ENCODE data around the gene E2F7.

E2F7 gene

GRCh38 chr12:77062396-77062795 is 3.0 kb downstream of the E2F7 start:
- no peak for TF ChIP-seq ZNF324 (tag by site-specific recombination; IDR thresholded peaks at IDR 0.05)
- no peak for TF ChIP-seq ZNF776 (tag by site-specific recombination; IDR thresholded peaks at IDR 0.05; ENCODE audit: borderline replicate concordance)
- TF ChIP-seq ZSCAN30 (tag by site-specific recombination; IDR thresholded peaks at IDR 0.05) = no peak
- no peak for TF ChIP-seq KLF1 (tag by site-specific recombination; IDR thresholded peaks at IDR 0.05)
- no peak for TF ChIP-seq ZNF266 (tag by site-specific recombination; IDR thresholded peaks at IDR 0.05; ENCODE audit: low read depth)
- Histone ChIP-seq H3K4me3 (ENCODE audit: low read depth, low read length) (no peak overlapping the region), H3K9me3 (ENCODE audit: control insufficient read depth, insufficient read depth, low read depth, low read length) (no peaks in the 10 kb centered on the region), H3K36me3 (ENCODE audit: control insufficient read depth in 2 of 2, insufficient read depth in 1 of 2, low read length in 2 of 2) (peaks cover under 1 to 63% of the 10 kb centered on the region in 2 experiments; a peak in 2 of 3 replicates), H3K4me1 (ENCODE audit: control insufficient read depth, insufficient read depth, low read length) (peaks cover 11% of the 10 kb centered on the region), H3K27ac (ENCODE audit: extremely low read depth, low read depth, low read length) (no peak overlapping the region)
- ChIA-PET CTCF (interaction anchor here (0.6 kb wide), 2 partner anchors 14 to 289 kb away, joined by 3 read pairs; no protein-coding TSS in a partner anchor), POLR2A (no interaction called here)

- Histone ChIP-seq H3K36me3 (ENCODE audit: control insufficient read depth in 2 of 2, insufficient read depth in 1 of 2, low read length in 2 of 2) (peaks cover 13 to 74% of the 10 kb centered on the region in 2 experiments; a peak in 2 of 3 replicates), H3K27ac (ENCODE audit: extremely low read depth, low read depth, low read length) (no peak overlapping the region), H3K9me3 (ENCODE audit: control insufficient read depth, insufficient read depth, low read depth, low read length) (no peaks in the 10 kb centered on the region), H3K4me1 (ENCODE audit: control insufficient read depth, insufficient read depth, low read length) (peaks cover 11% of the 10 kb centered on the region), H3K4me3 (ENCODE audit: low read depth, low read length) (no peak overlapping the region)
- POLR2A ChIA-PET = no interaction called here
- TF ChIP-seq, protein P1, sequence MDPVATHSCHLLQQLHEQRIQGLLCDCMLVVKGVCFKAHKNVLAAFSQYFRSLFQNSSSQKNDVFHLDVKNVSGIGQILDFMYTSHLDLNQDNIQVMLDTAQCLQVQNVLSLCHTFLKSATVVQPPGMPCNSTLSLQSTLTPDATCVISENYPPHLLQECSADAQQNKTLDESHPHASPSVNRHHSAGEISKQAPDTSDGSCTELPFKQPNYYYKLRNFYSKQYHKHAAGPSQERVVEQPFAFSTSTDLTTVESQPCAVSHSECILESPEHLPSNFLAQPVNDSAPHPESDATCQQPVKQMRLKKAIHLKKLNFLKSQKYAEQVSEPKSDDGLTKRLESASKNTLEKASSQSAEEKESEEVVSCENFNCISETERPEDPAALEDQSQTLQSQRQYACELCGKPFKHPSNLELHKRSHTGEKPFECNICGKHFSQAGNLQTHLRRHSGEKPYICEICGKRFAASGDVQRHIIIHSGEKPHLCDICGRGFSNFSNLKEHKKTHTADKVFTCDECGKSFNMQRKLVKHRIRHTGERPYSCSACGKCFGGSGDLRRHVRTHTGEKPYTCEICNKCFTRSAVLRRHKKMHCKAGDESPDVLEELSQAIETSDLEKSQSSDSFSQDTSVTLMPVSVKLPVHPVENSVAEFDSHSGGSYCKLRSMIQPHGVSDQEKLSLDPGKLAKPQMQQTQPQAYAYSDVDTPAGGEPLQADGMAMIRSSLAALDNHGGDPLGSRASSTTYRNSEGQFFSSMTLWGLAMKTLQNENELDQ (tag by site-specific recombination; IDR thresholded peaks at IDR 0.05; ENCODE audit: low read depth) = no peak
- TF ChIP-seq ZNF132 (tag by site-specific recombination; IDR thresholded peaks at IDR 0.05; ENCODE audit: borderline replicate concordance) (no peak), SP2 (tag by site-specific recombination; IDR thresholded peaks at IDR 0.05) (no peak), ZNF777 (tag by site-specific recombination; IDR thresholded peaks at IDR 0.05; ENCODE audit: borderline replicate concordance) (no peak), ZNF639 (tag by site-specific recombination; IDR thresholded peaks at IDR 0.05) (no peak), ZNF621 (tag by site-specific recombination; IDR thresholded peaks at IDR 0.05) (no peak), ZNF26 (tag by site-specific recombination; IDR thresholded peaks at IDR 0.05) (no peak), ZNF121 (tag by site-specific recombination; IDR thresholded peaks at IDR 0.05) (no peak), ZNF830 (tag by site-specific recombination; IDR thresholded peaks at IDR 0.05; ENCODE audit: low read depth) (no peak), ZNF391 (tag by site-specific recombination; IDR thresholded peaks at IDR 0.05; ENCODE audit: borderline replicate concordance, low read depth) (no peak), KLF9 (tag by site-specific recombination; IDR thresholded peaks at IDR 0.05; ENCODE audit: low read depth) (no peak), ZSCAN5A (tag by site-specific recombination; IDR thresholded peaks at IDR 0.05) (no peak)
- CTCF ChIA-PET = interaction anchor here (0.6 to 1.6 kb wide), 2 partner anchors 11 to 157 kb away, joined by 3 to 8 read pairs; no protein-coding TSS in a partner anchor
Observed at GRCh38 chr12:77060883-77061240, 4.5 kb downstream of the E2F7 start.
